Measurements from ENCODE around the gene USP34.

DNA sequence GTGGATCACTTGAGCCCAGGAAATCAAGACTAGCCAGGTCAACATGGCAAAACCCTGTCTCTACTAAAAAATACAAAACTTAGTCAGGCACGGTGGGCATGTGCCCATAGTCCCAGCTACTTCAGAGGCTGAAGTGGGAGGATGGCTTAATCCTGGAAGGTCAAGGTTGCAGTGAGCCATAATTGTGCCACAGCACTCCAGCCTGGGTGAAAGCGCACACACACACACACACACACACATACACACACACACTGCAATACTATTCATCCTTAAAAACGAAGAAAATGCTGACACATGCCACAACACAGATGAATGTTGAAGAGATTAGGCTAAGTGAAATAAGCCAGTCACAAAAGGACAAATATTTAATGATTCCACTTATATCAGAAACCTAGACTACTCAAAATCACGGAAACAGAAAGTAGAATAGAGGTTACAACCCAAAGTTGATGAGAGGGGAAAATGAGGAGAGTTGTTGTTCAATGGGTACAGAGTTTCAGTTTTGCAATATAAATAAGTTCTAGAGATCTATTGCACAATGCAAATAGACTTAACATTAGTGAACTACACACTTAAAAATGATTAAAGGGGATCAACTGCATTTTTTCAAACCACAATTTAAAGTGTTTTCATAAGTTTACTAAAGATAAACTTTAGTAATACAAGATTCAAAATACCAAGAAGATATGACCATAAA lies 114.5 kb downstream of the USP34 start:
- TF ChIP-seq, protein P1, sequence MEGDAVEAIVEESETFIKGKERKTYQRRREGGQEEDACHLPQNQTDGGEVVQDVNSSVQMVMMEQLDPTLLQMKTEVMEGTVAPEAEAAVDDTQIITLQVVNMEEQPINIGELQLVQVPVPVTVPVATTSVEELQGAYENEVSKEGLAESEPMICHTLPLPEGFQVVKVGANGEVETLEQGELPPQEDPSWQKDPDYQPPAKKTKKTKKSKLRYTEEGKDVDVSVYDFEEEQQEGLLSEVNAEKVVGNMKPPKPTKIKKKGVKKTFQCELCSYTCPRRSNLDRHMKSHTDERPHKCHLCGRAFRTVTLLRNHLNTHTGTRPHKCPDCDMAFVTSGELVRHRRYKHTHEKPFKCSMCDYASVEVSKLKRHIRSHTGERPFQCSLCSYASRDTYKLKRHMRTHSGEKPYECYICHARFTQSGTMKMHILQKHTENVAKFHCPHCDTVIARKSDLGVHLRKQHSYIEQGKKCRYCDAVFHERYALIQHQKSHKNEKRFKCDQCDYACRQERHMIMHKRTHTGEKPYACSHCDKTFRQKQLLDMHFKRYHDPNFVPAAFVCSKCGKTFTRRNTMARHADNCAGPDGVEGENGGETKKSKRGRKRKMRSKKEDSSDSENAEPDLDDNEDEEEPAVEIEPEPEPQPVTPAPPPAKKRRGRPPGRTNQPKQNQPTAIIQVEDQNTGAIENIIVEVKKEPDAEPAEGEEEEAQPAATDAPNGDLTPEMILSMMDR (IDR thresholded peaks at IDR 0.05; ENCODE audit: low read depth, low read length): no peak
- TF ChIP-seq POLR2A (IDR thresholded peaks at IDR 0.05; ENCODE audit: extremely low read depth, insufficient read length) (no peak), MYC (IDR thresholded peaks at IDR 0.05; ENCODE audit: low read depth, low read length) (no peak)
- TF ChIP-seq, protein P2, sequence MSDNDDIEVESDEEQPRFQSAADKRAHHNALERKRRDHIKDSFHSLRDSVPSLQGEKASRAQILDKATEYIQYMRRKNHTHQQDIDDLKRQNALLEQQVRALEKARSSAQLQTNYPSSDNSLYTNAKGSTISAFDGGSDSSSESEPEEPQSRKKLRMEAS (IDR thresholded peaks at IDR 0.05; ENCODE audit: low read depth, low read length): no peak

Measured in NB4 (cell line).